GM21423 (cell line): ENCODE data around the gene GTF3C6.
"Not testable (repeated sequence)": the region's sequence is repeated elsewhere in the genome, so short reads cannot be mapped to it uniquely, and the experiment has no call there.

Experiments used
- ATAC-seq: cut with Tn5 transposase; IDR thresholded peaks from one replicate; pipeline ENCODE4 v1.9.1; 2021; ENCODE audit warnings: mild to moderate bottlenecking, moderate library complexity; ENCODE audit not compliant: unreplicated experiment

The GTF3C6 gene, protein sequence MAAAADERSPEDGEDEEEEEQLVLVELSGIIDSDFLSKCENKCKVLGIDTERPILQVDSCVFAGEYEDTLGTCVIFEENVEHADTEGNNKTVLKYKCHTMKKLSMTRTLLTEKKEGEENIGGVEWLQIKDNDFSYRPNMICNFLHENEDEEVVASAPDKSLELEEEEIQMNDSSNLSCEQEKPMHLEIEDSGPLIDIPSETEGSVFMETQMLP

DNA sequence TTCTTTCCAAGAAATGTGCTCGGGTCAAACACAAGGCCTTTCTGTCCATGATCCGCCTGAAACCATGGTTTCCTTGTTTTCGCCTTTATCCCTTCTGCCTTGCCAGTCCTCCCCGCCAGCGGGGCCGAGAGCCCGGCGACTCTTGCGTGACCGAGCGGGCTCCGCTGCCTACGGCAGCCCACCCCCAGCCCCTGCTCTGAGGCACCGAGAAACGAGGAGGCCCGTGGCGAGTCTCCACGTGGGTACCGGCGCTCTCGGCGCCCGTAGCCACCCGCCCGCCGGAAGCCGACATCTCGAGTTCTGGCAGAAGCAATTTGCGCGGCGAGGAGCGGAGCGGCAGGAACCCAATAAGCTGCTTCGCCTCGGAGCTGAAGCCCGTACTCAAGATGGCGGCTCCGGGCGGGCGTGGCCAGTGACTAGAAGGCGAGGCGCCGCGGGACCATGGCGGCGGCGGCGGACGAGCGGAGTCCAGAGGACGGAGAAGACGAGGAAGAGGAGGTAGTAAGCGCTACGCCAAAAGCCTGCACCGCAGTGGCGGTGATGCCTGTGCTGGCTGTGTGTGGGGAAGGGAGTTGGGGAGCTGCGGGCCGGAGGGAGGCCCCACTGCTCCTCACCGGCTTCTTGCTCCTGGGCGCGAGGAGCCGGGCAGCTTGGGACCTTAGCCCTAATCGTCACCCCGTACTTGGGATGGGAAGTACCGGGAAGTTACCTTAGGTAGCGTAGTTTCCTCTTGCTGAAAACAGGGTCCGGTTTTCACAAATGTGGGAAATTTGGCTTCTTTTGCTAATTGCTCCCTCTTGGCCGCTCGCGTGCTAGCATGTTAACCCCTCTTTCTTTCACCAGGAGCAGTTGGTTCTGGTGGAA is at the start of gene GTF3C6:
GTF3C6 (plus strand) TSS at position 378 of the 864 bp plus-strand sequence; CDS start at position 442, 64 bp downstream.
- peak; percentile 98 for ATAC-seq

DNA sequence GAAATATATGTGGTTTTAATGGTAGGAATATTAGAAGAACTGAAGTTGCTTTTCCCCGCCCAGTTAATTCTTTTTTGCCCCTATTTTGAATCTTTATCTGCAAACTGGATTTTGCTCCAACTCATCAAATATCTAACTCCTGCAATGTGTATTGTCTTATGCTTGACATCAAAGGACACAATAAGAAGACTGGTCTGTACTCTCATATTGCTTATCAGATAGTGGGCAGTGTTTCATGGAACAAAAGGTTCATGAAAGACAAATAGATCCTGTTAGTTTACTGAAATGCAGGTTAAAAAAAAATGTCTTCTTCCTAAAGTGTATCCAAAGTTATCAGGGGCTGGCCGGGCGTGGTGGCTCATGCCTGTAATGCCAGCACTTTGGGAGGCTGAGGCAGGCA is 27.7 kb upstream of the GTF3C6 start:
- ATAC-seq, result no peak

DNA sequence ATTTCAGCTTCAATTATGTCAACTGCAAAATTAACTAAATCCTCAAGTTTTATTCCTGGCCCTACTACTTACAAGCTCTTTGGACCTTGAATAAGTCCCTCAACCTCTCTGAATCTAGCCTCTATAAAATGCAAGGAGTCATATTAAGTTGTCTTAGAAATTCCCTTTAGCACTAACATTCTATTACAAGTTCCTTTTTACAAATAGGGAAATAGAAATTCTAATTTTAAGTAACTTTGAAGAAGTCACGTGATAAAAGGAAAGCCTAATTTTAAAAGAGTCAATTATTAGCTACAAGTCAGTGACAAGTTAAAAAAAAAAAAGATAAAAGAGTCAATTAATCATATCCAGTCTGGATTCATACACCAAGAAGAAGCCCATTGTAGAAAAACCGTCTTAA is 24.6 kb upstream of the GTF3C6 start:
- ATAC-seq, result no peak

DNA sequence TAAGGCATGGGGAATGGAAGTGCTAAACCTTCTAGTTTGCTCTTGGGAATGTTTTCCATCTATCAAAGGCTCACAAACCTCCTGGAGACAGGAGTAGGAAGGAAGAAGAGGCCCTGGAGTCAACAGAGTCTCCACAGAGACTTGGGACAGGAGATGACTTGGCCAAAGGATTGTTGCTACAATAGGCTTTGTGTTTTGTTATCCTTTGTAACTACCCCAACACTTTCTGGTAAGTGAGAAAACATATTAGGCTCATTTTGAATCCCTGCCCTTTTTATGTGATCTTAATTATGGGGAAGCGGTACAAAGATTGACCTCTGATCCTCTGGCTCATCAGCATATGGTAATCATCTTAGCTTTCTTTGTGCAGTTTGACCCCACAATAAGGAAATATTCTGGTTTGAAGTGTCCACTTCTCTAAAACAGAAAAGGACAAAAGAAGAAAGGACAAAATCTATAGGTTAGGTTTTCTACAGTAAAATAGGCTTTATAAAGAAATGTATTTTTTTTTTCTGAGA is 24.1 kb upstream of the GTF3C6 start:
- ATAC-seq, result no peak

DNA sequence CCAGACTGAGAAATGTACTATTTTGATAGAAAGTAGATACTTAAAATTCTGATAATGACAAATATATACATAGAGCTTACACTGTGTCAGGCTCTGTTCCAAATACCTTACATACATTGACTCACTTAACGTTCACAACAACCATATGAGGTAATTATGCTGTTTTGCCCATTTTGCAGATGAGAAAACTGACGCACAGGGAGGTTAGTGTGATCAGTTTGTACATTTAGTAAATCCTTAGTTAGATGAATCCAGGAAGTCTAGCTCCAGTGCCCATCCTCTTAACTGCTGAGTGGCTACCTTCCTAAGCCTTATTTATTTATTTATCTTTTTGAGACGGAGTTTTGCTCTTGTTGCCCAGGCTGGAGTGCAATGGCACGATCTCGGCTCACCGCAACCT is 23.3 kb upstream of the GTF3C6 start:
- no peak for ATAC-seq

DNA sequence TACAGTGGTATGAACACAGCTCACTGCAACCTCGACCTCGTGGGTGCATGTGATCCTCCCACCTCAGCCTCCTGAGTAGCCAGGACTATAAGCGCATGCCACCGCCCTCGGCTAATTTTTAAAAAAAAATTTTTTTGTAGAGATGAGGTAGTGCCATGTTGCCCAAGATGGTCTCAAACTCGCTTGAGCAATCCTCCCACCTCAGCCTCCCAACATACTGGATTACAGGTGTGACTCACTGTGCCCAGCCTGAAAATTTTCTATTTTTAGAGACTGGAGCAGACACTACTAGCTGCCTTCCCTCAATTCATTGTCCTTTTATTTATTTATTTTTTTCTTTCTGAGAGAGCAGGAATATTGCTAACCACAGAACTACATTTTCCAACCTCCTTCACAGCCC is 20.3 kb upstream of the GTF3C6 start:
- ATAC-seq, result no peak

DNA sequence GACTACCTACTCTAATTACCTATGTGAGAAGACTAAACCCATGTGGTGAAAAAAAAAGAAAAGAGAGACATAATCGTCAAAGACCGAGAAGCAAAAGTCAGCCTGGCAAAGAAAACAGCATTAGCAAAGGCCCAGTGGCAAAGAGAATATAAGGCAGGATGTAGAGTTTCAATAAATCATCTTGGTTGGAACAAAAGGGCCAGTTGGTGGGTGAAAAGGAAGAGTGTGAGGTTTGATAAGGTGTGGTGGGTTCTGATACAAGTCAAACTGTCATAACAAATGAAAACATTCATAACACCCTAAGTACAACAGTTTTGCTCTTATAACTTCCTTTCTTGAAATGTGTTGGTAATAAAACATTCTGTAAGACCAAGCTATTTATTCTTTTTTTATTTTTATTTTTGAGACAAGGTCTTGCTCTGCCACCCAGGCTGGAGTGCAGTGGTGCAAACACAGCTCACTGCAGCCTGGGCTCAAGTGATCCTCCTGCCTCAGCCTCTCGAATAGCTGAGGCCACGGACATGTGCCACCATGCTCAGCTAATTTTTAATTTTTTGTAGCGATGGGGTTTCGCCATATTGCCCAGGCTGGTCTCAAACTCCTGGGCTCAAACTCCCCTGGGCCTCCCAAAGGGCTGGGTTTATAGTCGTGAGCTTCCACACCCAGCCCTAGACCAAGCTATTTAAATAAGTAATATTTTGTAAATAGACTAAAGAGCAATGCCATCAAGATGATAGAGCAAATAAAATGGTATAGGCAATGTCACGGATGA is 18.9 kb upstream of the GTF3C6 start:
- no peak for ATAC-seq

DNA sequence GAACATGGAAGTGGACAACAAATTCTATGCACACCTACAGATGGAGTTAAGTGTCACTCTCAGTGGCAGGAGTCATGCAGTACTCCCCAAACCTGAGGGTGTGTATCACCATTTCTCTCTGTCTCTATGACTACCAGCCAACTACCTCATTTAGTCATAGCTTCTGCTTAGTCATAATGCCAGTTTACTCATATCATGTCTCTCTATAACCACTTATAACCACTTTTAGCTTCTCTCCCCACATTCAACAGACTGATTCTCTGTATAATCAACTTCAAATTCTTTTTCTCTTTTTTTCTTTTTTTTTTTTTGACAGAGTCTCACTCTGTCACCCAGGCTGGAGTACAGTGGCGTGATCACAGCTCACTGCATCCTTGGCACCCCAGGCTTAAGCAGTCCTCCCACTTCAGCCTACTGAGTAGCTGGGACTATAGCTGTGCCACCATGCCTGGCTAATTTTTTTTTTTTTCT is 13.8 kb upstream of the GTF3C6 start:
- peak; percentile 99 for ATAC-seq

DNA sequence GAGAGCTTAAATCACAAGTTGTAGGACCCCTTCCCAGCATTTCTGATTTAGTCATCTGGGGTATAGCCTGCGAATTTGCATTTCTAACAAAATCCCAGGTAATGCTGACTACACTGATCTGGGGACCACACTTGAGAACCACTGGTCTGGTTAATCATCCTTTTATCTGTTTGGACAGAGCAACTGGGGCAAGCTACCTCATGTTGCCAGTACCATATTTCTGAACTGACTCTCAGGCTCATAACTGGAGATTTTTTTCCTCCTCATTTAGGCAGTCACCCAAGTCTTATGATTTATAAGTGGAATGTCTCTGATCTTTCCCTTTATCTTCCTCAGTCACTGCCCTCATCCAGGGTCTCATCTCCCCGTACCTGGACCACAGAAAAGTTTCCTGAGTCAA is 12.0 kb upstream of the GTF3C6 start:
- no peak for ATAC-seq

DNA sequence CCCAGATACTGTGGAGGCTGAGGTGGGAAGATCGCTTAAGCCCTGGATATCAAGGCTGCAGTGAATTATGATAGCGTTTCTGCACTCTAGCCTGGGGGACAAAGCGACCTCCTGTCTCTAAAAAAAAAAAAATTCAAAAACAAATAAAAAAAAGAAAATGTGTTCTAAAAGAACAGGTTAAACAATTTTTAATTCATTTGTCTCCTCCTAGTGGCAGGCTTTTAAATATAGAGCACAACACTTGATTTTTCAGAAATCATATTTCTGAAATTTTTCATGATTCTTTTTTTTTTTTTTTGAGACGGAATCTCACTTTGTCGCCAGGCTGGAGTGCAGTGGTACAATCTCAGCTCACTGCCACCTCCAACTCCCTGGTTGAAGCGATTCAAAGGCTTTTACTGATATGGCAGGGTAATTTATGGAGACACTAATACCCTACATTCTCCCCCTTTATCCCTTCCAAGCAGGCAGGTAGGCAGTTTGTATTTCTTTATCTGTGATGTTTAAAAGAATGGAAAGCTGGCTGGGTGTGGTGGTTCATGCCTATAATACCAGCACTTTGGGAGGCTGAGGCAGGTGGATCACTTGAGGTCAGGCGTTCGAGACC is 8.7 kb upstream of the GTF3C6 start:
- ATAC-seq, result no peak

DNA sequence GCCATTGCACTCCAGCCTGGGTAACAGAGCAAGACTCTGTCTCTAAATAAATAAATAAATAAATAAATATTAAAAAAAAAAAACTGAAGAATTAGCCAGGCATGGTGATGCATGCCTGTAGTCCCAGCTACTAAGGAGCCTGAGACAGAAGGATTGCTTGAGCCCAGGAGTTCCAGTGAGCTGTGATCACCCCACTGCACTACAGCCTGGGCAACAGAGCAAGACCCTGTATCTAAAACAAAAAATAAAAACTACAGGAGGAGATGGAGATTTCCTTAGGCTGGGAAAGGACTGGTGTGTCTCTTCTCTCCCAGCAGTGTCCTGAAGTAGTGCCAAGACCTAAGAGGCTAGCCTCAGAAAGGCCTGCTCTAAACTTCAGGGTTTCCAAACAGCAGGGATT is 8.1 kb upstream of the GTF3C6 start:
- no peak for ATAC-seq

DNA sequence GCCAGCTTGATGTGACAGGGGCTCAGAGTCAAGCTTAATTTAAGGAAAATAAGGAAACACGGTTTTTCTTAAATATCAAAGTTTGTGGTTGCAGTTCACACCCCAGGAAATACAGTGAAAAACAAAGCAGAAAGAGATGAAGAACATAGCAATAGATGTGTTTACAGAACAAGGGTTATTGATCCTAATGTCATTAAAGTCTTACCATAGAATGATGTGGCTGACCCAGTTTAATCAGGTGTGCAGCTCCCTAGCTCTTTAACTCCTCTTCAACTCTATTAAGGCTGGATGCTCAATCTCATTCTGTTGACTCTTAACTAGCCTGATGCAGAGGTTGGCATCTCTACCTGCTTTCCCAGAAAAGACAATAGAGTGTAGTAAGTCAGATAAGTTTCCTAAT is 7.5 kb upstream of the GTF3C6 start:
- ATAC-seq, result no peak

DNA sequence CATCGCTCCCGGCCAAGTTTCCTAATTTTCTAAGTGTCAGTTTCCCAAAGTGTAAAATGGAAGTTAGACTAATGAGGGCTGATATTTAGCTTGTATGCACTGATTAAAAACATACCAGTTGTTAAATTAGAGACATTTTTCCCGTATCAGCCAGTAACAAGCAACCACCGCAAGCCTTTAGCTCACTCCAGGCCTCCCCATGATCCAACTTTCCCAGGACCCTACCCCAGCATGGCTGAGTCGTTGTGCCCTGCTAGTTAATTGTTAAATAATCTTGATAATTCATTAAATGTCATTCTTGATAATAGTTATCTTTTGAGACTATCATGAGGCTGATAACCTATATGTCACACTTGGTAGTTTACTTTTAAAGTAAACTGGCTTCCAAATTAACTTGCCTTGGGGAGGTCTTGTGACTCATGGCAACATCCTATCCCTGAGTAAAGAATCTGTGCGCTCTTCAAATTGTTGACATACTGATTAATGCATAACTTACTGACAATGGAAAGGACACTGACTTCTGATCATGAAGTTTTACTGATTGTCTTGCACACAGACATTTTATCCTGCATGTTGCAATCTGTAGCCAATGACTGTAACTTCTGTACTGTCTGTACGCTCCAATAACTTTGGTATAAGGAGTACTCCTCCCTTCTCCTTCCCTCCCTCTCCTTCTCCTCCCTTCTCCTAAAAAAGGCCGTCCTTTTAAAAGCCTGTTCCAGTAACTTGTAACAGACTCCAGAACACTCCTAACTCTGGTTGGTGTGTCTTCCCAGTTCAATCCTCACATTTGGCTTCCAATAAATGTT is 6.3 kb upstream of the GTF3C6 start:
- no peak for ATAC-seq

DNA sequence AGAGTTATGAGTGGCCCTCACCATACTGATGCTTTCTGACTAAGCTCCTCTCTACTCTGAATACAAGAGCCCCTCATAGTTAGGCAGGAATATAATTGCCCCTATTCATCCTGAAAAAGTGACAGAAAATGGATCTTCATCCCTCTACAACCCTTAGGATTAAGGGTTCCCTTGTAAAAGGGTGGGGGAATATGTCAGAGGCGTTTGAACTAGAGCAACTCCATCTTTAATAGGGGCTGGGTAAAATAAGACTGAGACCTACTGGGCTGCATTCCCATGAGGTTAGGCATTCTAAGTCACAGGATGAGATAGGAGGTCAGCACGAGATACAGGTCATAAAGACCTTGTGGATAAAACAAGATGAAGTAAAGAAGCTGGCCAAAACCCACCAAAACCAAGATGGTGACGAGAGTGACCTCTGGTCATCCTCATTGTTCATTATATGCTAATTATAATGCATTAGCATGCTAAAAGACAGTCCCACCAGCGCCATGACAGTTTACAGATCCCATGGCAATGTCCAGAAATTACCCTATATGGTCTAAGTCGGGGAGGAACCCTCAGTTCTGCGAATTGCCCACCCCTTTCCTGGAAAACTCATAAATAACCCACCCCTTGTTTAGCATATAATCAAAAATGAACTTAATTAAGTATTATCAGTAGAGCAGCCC is 4.7 kb upstream of the GTF3C6 start:
- ATAC-seq, result no peak

DNA sequence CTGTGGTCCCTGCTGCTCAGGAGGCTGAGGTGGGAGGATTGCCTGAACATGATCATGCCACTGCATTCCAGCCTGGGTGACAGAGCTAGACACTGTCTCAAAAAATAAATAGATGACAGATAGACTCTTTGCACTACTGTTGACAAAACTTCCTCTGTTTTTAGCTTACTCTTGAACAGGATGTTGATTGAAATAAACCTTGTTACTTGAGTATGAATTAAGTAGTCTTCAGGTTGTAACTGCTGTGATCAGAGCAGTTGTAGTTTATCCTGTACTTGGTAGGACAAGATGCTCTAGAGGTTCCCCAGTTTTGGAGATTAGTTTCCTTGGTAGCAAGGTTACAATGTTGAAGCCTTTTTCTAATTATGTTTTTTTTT is 1.5 kb downstream of the GTF3C6 start:
- no peak for ATAC-seq

DNA sequence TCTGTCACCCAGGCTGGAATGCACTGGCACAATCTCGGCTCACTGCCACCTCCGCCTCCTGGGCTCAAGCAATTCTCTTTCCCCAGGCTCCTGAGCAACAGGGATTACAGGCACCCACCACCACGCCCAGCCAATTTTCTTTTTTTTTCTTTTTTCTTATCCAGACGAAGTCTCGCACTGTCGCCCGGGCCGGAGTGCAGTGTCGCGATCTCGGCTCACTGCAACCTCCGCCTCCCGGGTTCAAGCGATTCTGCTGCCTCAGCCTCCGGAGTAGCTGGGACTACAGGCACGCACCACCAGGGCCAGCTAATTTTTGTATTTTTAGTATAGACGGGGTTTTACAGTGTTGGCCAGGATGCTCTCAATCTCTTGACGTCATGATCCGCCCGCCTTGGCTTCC is 4.1 kb downstream of the GTF3C6 start:
- not testable (repeated sequence) for ATAC-seq

DNA sequence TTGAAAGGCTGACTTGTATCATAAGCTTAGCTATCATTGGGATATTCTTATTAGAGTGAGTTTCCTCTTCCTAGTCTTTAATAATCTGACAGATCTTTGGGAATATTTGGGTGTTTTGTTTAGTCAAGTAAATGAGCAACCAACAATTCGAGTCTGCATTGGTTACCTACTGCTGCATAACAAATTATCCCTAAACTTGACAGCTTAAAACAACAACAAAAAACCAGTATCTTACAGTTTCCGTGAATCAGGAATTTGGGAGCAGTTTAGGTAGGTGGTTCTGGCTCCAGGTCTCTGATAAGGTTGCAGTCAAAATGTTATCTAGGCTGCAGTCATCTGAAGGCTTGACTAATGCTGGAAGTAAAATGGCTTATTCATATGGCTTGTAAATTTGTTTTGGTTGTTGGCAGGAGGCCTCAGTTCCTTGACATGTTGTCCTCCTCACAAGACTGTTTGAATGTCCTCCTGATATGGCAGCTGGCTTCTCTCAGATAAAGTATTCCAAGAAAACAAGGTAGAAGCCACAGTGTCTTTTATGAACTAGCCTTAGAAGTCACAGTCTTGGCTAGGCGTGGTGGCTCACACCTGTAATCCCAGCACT is 7.2 kb downstream of the GTF3C6 start:
- ATAC-seq, result no peak

DNA sequence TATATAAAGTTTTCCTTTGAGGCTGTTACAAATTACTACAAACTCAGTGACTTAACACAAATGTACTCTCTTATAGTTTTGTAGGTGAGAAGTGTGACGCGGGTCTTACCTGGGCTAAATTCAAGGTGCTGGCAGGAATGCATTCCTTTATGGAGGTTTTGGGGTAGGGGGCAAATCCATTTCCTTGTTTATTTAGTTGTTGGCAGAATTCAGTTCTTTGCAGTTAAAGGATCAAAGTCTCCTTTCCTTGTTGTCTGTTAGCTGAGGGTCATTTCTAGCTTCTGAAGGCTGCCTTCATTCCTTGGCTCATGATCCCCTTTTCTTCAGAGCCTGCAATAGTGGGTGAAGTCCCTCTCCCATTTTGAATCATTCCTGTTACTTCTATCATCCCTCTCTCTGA is 10.2 kb downstream of the GTF3C6 start:
- not testable (repeated sequence) for ATAC-seq

DNA sequence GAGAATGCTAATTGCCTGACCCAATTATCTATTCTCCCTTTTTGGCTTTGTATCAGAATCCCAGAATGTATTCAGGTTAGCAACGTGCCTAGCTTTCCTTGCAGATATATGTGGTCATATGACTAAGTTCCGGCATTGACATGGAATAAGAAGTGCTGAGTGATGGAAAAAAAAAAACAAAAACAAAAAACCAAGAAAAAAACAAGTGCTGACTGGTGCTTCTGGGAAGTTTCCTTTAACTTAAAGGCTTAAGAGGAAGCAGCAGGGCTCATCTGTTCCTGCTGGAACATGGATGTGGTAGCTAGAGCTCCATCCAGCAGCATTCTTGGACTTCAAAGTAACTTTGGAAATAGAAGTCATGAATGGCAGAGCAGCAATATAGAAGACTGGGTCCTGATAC is 13.0 kb downstream of the GTF3C6 start:
- no peak for ATAC-seq
